Astrocyte (in vitro differentiated cells and primary cell): ENCODE measurements around the gene RNF123. TPM values are rescaled to one million over a fixed set of nuclear protein-coding genes. Genes with fewer than 3 reads are reported as not detected.

ENCODE experiments used
- DNase-seq: peaks from one replicate; pipeline ENCODE4 v3.0.0-alpha.2; 2010; ENCODE audit warnings: low read depth
- FAIRE-seq: peaks from 2 replicates; lab custom pipeline; 2011; peaks lifted over from hg19 to GRCh38; lab: Jason Lieb, UNC
- H2AFZ ChIP-seq: 2 replicates; pipeline ENCODE4 v1.6.0; 2012; ENCODE audit warnings: low read depth, low read length, inconsistent platforms
- H3K27ac ChIP-seq: 2 replicates; pipeline ENCODE4 v1.5.1; 2011; ENCODE audit warnings: low read depth, low read length, inconsistent platforms
- H3K27me3 ChIP-seq: 2 replicates; pipeline ENCODE4 v1.6.0; 2011; ENCODE audit warnings: low read length, inconsistent platforms; ENCODE audit not compliant: insufficient read depth
- H3K36me3 ChIP-seq: 2 replicates; pipeline ENCODE4 v1.5.1; 2011; ENCODE audit warnings: low read length, inconsistent platforms; ENCODE audit not compliant: insufficient read depth
- H3K4me1 ChIP-seq: 2 replicates; pipeline ENCODE4 v1.5.1; 2011; ENCODE audit warnings: low read length, inconsistent platforms; ENCODE audit not compliant: insufficient read depth
- H3K4me2 ChIP-seq: 2 replicates; pipeline ENCODE4 v1.6.0; 2012; ENCODE audit warnings: low read length, inconsistent platforms
- H3K4me3 ChIP-seq: 2 replicates; pipeline ENCODE4 v1.5.1; 2011; ENCODE audit warnings: low read depth, mild to moderate bottlenecking, low read length, inconsistent platforms; ENCODE audit not compliant: insufficient read depth
- H3K79me2 ChIP-seq: 2 replicates; pipeline ENCODE4 v1.6.0; 2012; ENCODE audit warnings: mild to moderate bottlenecking, low read length, inconsistent platforms; ENCODE audit not compliant: insufficient read depth
- H3K9ac ChIP-seq: 2 replicates; pipeline ENCODE4 v1.6.0; 2012; ENCODE audit warnings: mild to moderate bottlenecking, low read length, inconsistent platforms
- H3K9me3 ChIP-seq: 2 replicates; pipeline ENCODE4 v1.5.1; 2012; ENCODE audit warnings: low read depth, mild to moderate bottlenecking, low read length, inconsistent platforms; ENCODE audit not compliant: insufficient read depth
- H4K20me1 ChIP-seq: 2 replicates; pipeline ENCODE4 v1.6.0; 2012; ENCODE audit warnings: low read length, inconsistent platforms; ENCODE audit not compliant: insufficient read depth
- H3K27ac Mint-ChIP-seq: one replicate; pipeline ENCODE4 v1.8.0; 2021; ENCODE audit warnings: mild to moderate bottlenecking, mixed read lengths; ENCODE audit not compliant: unreplicated experiment
- H3K27me3 Mint-ChIP-seq: one replicate; pipeline ENCODE4 v1.8.0; 2021; ENCODE audit warnings: low read depth, mixed read lengths; ENCODE audit not compliant: unreplicated experiment
- H3K36me3 Mint-ChIP-seq: one replicate; pipeline ENCODE4 v1.8.0; 2021; ENCODE audit warnings: low read depth, mixed read lengths; ENCODE audit not compliant: unreplicated experiment
- H3K4me1 Mint-ChIP-seq: one replicate; pipeline ENCODE4 v1.8.0; 2021; ENCODE audit warnings: low read depth, mixed read lengths; ENCODE audit not compliant: unreplicated experiment
- H3K4me3 Mint-ChIP-seq: one replicate; pipeline ENCODE4 v1.8.0; 2021; ENCODE audit warnings: mild to moderate bottlenecking, moderate library complexity, mixed read lengths; ENCODE audit not compliant: unreplicated experiment
- H3K9me3 Mint-ChIP-seq: one replicate; pipeline ENCODE4 v1.8.0; 2021; ENCODE audit warnings: mild to moderate bottlenecking, mixed read lengths; ENCODE audit not compliant: unreplicated experiment
- EZH2 ChIP-seq: IDR thresholded peaks from 2 replicates; pipeline ENCODE4 v1.6.1; 2012; ENCODE audit warnings: mild to moderate bottlenecking, low read length, inconsistent platforms; ENCODE audit not compliant: insufficient read depth
- total RNA-seq: library from RNA; stranded (reverse); gene quantifications from 2 replicates; pipeline ENCODE4 v1.2.1, GENCODE V29; 2021
- TF ChIP-seq, protein P1 (sequence below): IDR thresholded peaks from 2 replicates; pipeline ENCODE4 v1.5.1; 2011; ENCODE audit warnings: low read depth, mild to moderate bottlenecking, inconsistent platforms, low read length, moderate library complexity; ENCODE audit not compliant: insufficient read depth

RNF123 gene
- total RNA-seq, 1 donor from 2014 or later = 40.9 TPM

DNA sequence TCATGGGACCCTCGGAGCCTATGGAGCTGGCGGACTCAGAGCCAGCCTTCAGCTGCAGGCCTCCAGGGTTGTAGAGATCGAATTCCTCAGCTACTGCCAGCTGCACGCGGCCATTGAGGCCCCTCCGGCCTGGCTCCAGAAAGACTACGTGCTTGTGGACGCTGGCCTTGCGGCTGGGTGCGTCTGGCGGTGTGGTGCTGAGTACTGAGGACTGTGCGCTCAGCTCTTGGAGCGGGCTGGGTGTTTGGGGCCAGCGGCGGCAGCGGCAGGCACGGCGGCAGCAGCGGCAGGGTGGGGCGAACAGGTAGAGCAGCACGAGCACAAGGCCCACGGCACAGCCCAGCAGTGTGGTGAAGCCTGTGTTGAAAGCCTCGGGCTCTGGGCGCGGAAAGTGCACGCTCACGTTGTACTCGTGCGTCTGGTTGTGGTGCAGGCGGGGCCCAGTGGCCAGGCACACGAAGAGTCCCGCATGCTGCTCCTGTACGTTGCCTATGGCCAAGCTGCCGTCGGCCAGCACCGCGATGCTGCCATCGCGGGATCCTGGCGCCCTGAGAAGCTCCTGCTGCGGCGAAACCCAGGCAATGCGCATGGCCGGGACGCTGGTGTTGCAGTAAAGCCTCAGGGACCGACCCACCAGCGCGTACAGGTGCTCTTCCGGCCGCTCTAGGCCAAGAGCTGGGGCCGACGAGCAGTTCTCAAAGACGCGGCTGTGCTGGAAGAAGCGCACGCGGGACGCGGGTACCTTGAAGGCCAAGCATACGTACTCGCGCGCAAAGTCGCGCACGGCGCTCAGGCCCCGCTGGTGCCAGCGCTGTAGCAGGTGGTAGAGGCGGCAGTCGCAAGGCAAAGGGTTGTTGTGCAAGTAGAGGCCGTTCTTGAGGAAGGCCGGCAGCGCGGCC lies 28.9 kb downstream of the RNF123 start:
- peaks cover 20% of the 10 kb centered on the region for H3K4me1 ChIP-seq
- peak overlapping the region; percentile 72 for H3K4me3 Mint-ChIP-seq
- TF ChIP-seq, protein P1, sequence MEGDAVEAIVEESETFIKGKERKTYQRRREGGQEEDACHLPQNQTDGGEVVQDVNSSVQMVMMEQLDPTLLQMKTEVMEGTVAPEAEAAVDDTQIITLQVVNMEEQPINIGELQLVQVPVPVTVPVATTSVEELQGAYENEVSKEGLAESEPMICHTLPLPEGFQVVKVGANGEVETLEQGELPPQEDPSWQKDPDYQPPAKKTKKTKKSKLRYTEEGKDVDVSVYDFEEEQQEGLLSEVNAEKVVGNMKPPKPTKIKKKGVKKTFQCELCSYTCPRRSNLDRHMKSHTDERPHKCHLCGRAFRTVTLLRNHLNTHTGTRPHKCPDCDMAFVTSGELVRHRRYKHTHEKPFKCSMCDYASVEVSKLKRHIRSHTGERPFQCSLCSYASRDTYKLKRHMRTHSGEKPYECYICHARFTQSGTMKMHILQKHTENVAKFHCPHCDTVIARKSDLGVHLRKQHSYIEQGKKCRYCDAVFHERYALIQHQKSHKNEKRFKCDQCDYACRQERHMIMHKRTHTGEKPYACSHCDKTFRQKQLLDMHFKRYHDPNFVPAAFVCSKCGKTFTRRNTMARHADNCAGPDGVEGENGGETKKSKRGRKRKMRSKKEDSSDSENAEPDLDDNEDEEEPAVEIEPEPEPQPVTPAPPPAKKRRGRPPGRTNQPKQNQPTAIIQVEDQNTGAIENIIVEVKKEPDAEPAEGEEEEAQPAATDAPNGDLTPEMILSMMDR = no peak
- TF ChIP-seq EZH2 = no peak
- H3K9ac ChIP-seq = no peak overlapping the region
- peak overlapping the region; percentile 20 for H3K27ac Mint-ChIP-seq
- peaks cover 55% of the 10 kb centered on the region for H4K20me1 ChIP-seq
- peaks cover 10% of the 10 kb centered on the region for H3K4me1 Mint-ChIP-seq
- no peak overlapping the region for H2AFZ ChIP-seq
- peaks cover 3% of the 10 kb centered on the region for H3K36me3 ChIP-seq
- peaks cover 23% of the 10 kb centered on the region for H3K79me2 ChIP-seq
- no peak overlapping the region for H3K4me3 ChIP-seq
- no peak overlapping the region for H3K27ac ChIP-seq
- H3K4me2 ChIP-seq = peak overlapping the region; percentile 86
- H3K9me3 ChIP-seq = no peaks in the 10 kb centered on the region
- H3K27me3 ChIP-seq = no peaks in the 10 kb centered on the region
- H3K9me3 Mint-ChIP-seq = peaks cover 3% of the 10 kb centered on the region
- peaks cover 15% of the 10 kb centered on the region for H3K36me3 Mint-ChIP-seq
- DNase-seq = no peak
- no peaks in the 10 kb centered on the region for H3K27me3 Mint-ChIP-seq
- FAIRE-seq = no peak

DNA sequence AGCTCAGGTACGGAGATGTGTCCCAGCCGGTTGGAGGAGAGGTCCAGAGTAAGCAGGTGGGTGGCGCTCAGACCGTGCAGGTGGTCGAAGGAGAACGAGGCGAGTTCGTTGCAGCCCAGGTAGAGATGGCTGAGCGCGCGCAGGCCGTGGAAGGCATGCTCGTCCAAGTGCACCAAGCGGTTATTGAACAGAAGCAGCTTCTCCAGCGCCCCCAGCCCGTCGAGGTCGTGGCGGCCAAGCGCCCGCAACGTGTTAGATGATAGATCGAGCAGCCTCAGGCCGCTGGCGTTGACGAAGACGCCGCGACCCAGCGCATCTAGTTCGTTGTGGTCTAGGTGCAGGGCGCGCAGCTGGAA lies 29.5 kb downstream of the RNF123 start:
- Histone ChIP-seq H2AFZ (no peak overlapping the region), H3K4me3 (peak overlapping the region; percentile 51), H3K9me3 (no peaks in the 10 kb centered on the region), H3K36me3 (peaks cover 3% of the 10 kb centered on the region), H4K20me1 (peaks cover 55% of the 10 kb centered on the region), H3K27ac (no peak overlapping the region), H3K9ac (no peak overlapping the region), H3K79me2 (peaks cover 30% of the 10 kb centered on the region), H3K4me1 (peaks cover 20% of the 10 kb centered on the region), H3K4me2 (peak overlapping the region; percentile 86), H3K27me3 (no peaks in the 10 kb centered on the region)
- Mint-ChIP-seq H3K27me3 (no peaks in the 10 kb centered on the region), H3K27ac (peak overlapping the region; percentile 20), H3K4me1 (peaks cover 10% of the 10 kb centered on the region), H3K9me3 (peaks cover 3% of the 10 kb centered on the region), H3K36me3 (peaks cover 15% of the 10 kb centered on the region), H3K4me3 (peak overlapping the region; percentile 72)
- no peak for TF ChIP-seq EZH2
- TF ChIP-seq, protein P1 = no peak
- FAIRE-seq = no peak
- no peak for DNase-seq
